H9 (cell line): Measurements from ENCODE around the gene ARHGAP15. TPM values are rescaled to one million over a fixed set of nuclear protein-coding genes. Genes with fewer than 3 reads are reported as not detected.

Experiments used
- DNase-seq: peaks from one replicate; pipeline ENCODE4 v3.0.0-alpha.2; 2017
- H2AFZ ChIP-seq: one replicate; pipeline ENCODE4 v1.6.1; 2013; ENCODE audit warnings: mild to moderate bottlenecking, low read length, control low read depth, moderate library complexity
- H2AK5ac ChIP-seq: 2 replicates; pipeline ENCODE4 v1.6.1; 2013; ENCODE audit warnings: low read length, control low read depth, mixed read lengths; ENCODE audit not compliant: insufficient read length
- H2BK120ac ChIP-seq: one replicate; pipeline ENCODE4 v1.6.1; 2013; ENCODE audit warnings: low read depth, mild to moderate bottlenecking, low read length, control low read depth, inconsistent platforms; ENCODE audit not compliant: poor library complexity, severe bottlenecking
- H2BK12ac ChIP-seq: 2 replicates; pipeline ENCODE4 v1.6.1; 2013; ENCODE audit warnings: low read length, control low read depth, mixed read lengths, low read depth; ENCODE audit not compliant: insufficient read length
- H2BK15ac ChIP-seq: 2 replicates; pipeline ENCODE4 v1.6.1; 2013; ENCODE audit warnings: low read depth, low read length, control low read depth
- H2BK20ac ChIP-seq: one replicate; pipeline ENCODE4 v1.6.1; 2013; ENCODE audit warnings: low read depth, mild to moderate bottlenecking, low read length, control low read depth, inconsistent platforms; ENCODE audit not compliant: poor library complexity, severe bottlenecking
- H2BK5ac ChIP-seq: 2 replicates; pipeline ENCODE4 v1.6.1; 2013; ENCODE audit warnings: low read length, control low read depth, mixed read lengths; ENCODE audit not compliant: insufficient read length
- H3K14ac ChIP-seq: 2 replicates; pipeline ENCODE4 v1.6.1; 2013; ENCODE audit warnings: low read length, control low read depth; ENCODE audit not compliant: insufficient read depth
- H3K18ac ChIP-seq: 2 replicates; pipeline ENCODE4 v1.6.1; 2013; ENCODE audit warnings: low read depth, mild to moderate bottlenecking, mixed read lengths, low read length, control low read depth; ENCODE audit not compliant: insufficient read length
- H3K23ac ChIP-seq: 2 replicates; pipeline ENCODE4 v1.6.1; 2013; ENCODE audit warnings: low read length, control low read depth, mixed read lengths, low read depth; ENCODE audit not compliant: insufficient read length
- H3K23me2 ChIP-seq: 2 replicates; pipeline ENCODE4 v1.6.1; 2013; ENCODE audit warnings: low read depth, mild to moderate bottlenecking, mixed read lengths, low read length, control low read depth; ENCODE audit not compliant: insufficient read length, poor library complexity, severe bottlenecking
- H3K27ac ChIP-seq: 2 replicates; pipeline ENCODE4 v1.5.1; 2013; ENCODE audit warnings: low read length, control low read depth, mixed read lengths, low read depth; ENCODE audit not compliant: insufficient read length
- H3K27me3 ChIP-seq: 2 replicates; pipeline ENCODE4 v1.6.1; 2013; ENCODE audit warnings: low read length, control low read depth, inconsistent platforms; ENCODE audit not compliant: insufficient read depth
- H3K4ac ChIP-seq: 2 replicates; pipeline ENCODE4 v1.6.1; 2013; ENCODE audit warnings: low read depth, mild to moderate bottlenecking, control low read depth, inconsistent platforms, low read length, moderate library complexity
- H3K4me1 ChIP-seq: 2 replicates; pipeline ENCODE4 v1.6.1; 2013; ENCODE audit warnings: low read length, control low read depth, inconsistent platforms; ENCODE audit not compliant: insufficient read depth
- H3K4me2 ChIP-seq: 2 replicates; pipeline ENCODE4 v1.6.1; 2013; ENCODE audit warnings: low read length, control low read depth, mixed read lengths; ENCODE audit not compliant: insufficient read length, insufficient read depth
- H3K56ac ChIP-seq: 2 replicates; pipeline ENCODE4 v1.6.1; 2013; ENCODE audit warnings: low read depth, mild to moderate bottlenecking, mixed read lengths, low read length, control low read depth; ENCODE audit not compliant: insufficient read length
- H3K79me1 ChIP-seq: 2 replicates; pipeline ENCODE4 v1.6.1; 2013; ENCODE audit warnings: low read depth, mild to moderate bottlenecking, moderate library complexity, low read length, control low read depth, inconsistent platforms; ENCODE audit not compliant: insufficient read depth, poor library complexity, severe bottlenecking
- H3K79me2 ChIP-seq: 2 replicates; pipeline ENCODE4 v1.6.1; 2013; ENCODE audit warnings: low read length, control low read depth, inconsistent platforms; ENCODE audit not compliant: insufficient read depth
- H3K9ac ChIP-seq: 2 replicates; pipeline ENCODE4 v1.6.1; 2013; ENCODE audit warnings: low read length, control low read depth, mixed read lengths; ENCODE audit not compliant: insufficient read length; ENCODE audit errors: extremely low read depth
- H3K9me3 ChIP-seq: one replicate; pipeline ENCODE4 v1.6.1; 2013; ENCODE audit warnings: low read depth, low read length, inconsistent platforms; ENCODE audit not compliant: control insufficient read depth
- H3T11ph ChIP-seq: one replicate; pipeline ENCODE4 v1.6.1; 2013; ENCODE audit warnings: mild to moderate bottlenecking, low read length, control low read depth, inconsistent platforms
- H4K20me1 ChIP-seq: one replicate; pipeline ENCODE4 v1.6.1; 2013; ENCODE audit not compliant: control insufficient read depth, insufficient read length, insufficient read depth
- H4K5ac ChIP-seq: 2 replicates; pipeline ENCODE4 v1.6.1; 2013; ENCODE audit warnings: low read depth, mild to moderate bottlenecking, mixed read lengths, low read length, control low read depth; ENCODE audit not compliant: insufficient read length
- H4K8ac ChIP-seq: replicated peaks from 2 replicates; pipeline ENCODE4 v1.6.1; 2013; ENCODE audit warnings: low read length, control low read depth, mixed read lengths, low read depth; ENCODE audit not compliant: insufficient read length
- H4K91ac ChIP-seq: 2 replicates; pipeline ENCODE4 v1.6.1; 2013; ENCODE audit warnings: low read depth, mild to moderate bottlenecking, moderate library complexity, mixed read lengths, low read length, control low read depth; ENCODE audit not compliant: insufficient read length
- H3K27ac Mint-ChIP-seq, 3 experiments: 2 replicates in 2 of 3; 3 replicates in 1 of 3; pipeline ENCODE4 v1.8.0; 2020 to 2021; ENCODE audit warnings: mixed read lengths in 3 of 3, mild to moderate bottlenecking in 1 of 3, moderate library complexity in 1 of 3
- H3K27me3 Mint-ChIP-seq: 2 replicates; pipeline ENCODE4 v1.8.0; 2021; ENCODE audit warnings: low read depth, mild to moderate bottlenecking, moderate library complexity, mixed read lengths
- H3K36me3 Mint-ChIP-seq, 3 experiments: 2 replicates in 2 of 3; 3 replicates in 1 of 3; pipeline ENCODE4 v1.8.0; 2020 to 2021; ENCODE audit warnings: low read depth in 3 of 3, mixed read lengths in 3 of 3; ENCODE audit not compliant: insufficient read depth in 1 of 3
- H3K4me1 Mint-ChIP-seq, 2 experiments: 2 replicates each; pipeline ENCODE4 v1.8.0; 2020; ENCODE audit warnings: mixed read lengths in 2 of 2
- H3K4me3 Mint-ChIP-seq, 2 experiments: 2 replicates in 1 of 2; 3 replicates in 1 of 2; pipeline ENCODE4 v1.8.0; 2020 to 2021; ENCODE audit warnings: mild to moderate bottlenecking in 2 of 2, mixed read lengths in 2 of 2, moderate library complexity in 1 of 2
- H3K9me3 Mint-ChIP-seq, 2 experiments: 2 replicates in 1 of 2; 3 replicates in 1 of 2; pipeline ENCODE4 v1.8.0; 2020; ENCODE audit warnings: mild to moderate bottlenecking in 2 of 2, mixed read lengths in 2 of 2, moderate library complexity in 1 of 2
- CTCF ChIP-seq: fragments of 200-600 bp; sonication (generic); conservative IDR thresholded peaks from 3 replicates; pipeline ENCODE4 v1.8.0; 2021; ENCODE audit warnings: antibody characterized with exemption, mild to moderate bottlenecking
- WGBS: extraction: QIAGEN DNeasy Blood & Tissue Kit; methylation state at CpG from one replicate; pipeline ENCODE4 v1.1.7; 2013; ENCODE audit warnings: missing lambda C conversion rate, low lambda C conversion rate, mixed read lengths; ENCODE audit not compliant: insufficient read length; ENCODE audit errors: extremely low coverage; 5-methylcytosine and 5-hydroxymethylcytosine counted together
- total RNA-seq: library from RNA; stranded (reverse); gene quantifications from 2 replicates; pipeline ENCODE4 v1.2.1, GENCODE V29; 2021

The ARHGAP15 gene
- total RNA-seq, 1 experiment from 2014 or later: not detected

- no peak for DNase-seq
- Histone ChIP-seq H2BK20ac (no peak overlapping the region), H2AFZ (no peak overlapping the region), H3K56ac (no peak overlapping the region), H2BK12ac (no peak overlapping the region), H4K20me1 (no peaks in the 10 kb centered on the region), H3K27me3 (no peaks in the 10 kb centered on the region), H3K4me1 (no peaks in the 10 kb centered on the region), H4K5ac (no peak overlapping the region), H3K79me1 (no peaks in the 10 kb centered on the region), H4K8ac (no peak overlapping the region), H2BK15ac (no peak overlapping the region), H2BK120ac (no peak overlapping the region), H3K18ac (no peak overlapping the region), H3T11ph (no peak overlapping the region), H3K9me3 (no peaks in the 10 kb centered on the region), H3K14ac (no peak overlapping the region), H3K23ac (no peak overlapping the region), H3K27ac (no peak overlapping the region), H3K9ac (no peak overlapping the region), H3K4me2 (no peak overlapping the region), H4K91ac (no peak overlapping the region), H3K23me2 (no peaks in the 10 kb centered on the region), H3K4ac (no peak overlapping the region), H2AK5ac (no peak overlapping the region), H2BK5ac (no peak overlapping the region), H3K79me2 (no peaks in the 10 kb centered on the region)
- Mint-ChIP-seq H3K9me3 (no peaks in the 10 kb centered on the region; a peak in 1 of 5 replicates), H3K36me3 (peaks cover 0 to 5% (median 0%) of the 10 kb centered on the region in 3 experiments; a peak in 1 of 7 replicates), H3K27ac (no peak overlapping the region), H3K4me1 (peaks cover 10 to 11% of the 10 kb centered on the region in 2 experiments; a peak in 3 of 4 replicates), H3K27me3 (peaks cover 2% of the 10 kb centered on the region), H3K4me3 (no peak overlapping the region)
- no CpG with 5 or more reads among the region's 3 CpGs for WGBS
- TF ChIP-seq CTCF: no peak
These were observed 344.0 kb downstream of the ARHGAP15 start for GRCh38 chr2:143473216-143473615.
